Limb (tissue), 2 donors: ENCODE results near the gene NMRK1.

Experiments used
- DNase-seq, 2 donors: peaks; one replicate each; pipeline ENCODE4 v3.0.0-alpha.2; 2016; ENCODE audit errors: extremely low spot score in 2 of 2

NMRK1 gene

DNA sequence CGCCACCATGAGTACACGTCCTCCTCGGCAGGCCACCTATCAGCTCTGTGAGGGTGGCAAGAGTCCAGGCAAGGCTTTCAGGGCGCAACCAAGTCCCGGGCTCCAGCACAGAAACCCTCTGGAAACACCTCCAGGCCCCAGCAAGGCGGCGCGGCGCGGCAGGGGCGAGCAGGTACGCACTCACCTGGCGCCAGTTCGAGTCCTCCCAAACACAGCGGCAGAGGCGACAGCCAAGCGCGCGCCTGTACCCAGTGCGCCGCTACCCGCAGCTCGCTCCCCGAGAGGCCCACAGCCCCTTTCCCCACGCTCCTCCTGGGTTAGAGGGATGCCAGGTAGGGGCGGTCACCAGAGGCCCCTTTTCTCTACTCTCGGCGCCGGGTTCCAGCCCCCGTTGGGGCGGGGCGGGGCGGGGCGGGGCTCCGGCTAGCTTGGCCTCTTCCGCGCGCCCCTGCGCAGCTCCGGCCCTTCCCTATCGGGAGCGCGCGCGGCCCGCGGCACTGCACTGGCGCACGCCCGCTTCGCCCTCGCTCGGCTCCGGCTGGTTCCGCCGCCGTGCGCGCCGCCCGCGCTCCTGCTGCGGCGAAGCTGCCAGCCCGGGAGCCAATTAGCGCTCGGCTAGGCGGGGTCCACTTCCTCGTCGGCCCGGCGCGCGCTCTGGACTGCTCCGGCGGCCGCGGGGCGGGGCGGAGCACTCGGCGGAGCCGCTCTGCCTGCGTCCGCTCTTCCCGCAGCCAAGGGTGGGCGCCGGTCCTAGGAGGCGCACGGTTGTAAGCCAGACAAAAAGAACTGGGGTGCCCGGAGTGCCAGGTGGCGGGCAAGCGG, at the start of gene NMRK1, which contains the start of gene OSTF1:
TSS of gene NMRK1 (minus strand) at position 332 of the 822 bp plus-strand sequence. CDS start 5,040 bp downstream, outside the sequence.
TSS of gene OSTF1 (plus strand) at position 691 of the 822 bp plus-strand sequence. CDS start 179 bp downstream, outside the sequence.
- peak; percentile 95 to 96 for DNase-seq

DNA sequence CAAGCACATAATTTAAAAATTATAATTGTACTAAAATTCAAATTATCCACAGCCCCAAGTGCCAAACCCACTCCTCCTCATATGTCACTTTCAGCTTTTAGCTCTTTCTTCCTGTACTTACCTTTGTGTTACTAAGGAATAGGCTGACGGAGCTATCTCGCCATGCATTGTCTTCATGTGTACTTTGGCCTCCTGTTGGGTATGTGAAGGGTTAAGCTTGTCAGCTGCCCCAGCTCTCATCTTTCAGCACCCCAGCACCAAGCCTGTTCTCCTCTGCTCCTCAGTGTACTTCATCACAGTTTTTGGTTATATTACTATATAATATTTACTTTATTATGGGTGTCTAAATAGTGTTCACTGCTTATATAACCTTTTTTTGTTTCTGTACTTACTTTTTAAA, 46.5 kb upstream of the NMRK1 start:
- no peak for DNase-seq

DNA sequence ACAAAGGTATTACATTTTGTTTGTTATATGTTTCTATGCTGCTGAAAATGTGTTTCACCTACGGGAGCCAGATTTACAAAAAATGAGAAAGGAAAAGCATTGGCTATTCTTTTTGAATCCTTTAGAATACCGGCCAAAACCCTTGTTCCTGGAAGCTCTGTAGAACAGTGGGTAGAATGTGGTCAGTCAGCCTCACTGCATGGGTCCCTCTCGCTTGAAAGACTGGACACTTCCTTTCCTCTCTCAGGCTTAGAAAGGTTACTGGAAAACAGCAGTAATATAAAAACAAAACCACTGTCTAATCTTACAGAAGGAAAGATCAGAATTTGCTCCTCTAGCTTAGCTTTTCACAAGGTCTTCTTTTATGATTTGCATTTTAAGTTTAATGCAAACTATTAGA, 45.4 kb upstream of the NMRK1 start:
- DNase-seq: no peak

DNA sequence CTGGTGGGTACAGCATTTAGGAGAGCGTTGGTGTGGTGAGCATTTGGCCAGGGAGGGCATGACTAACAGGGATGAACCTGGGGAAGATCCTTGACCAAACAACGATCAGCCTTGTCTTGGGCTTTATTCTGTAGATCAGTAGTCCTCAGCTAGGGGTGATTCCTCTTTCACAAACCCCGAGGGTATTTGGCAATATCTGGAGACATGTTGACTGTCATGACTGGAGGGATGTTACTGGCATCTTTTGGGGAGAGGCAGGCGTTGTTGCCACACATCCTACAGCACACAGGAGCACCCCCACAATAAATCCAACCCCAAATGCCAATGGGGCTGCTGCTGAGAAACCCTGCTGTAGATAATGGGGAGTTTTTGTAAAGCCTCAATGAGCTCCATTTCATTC, 44.3 kb upstream of the NMRK1 start:
- DNase-seq: no peak

DNA sequence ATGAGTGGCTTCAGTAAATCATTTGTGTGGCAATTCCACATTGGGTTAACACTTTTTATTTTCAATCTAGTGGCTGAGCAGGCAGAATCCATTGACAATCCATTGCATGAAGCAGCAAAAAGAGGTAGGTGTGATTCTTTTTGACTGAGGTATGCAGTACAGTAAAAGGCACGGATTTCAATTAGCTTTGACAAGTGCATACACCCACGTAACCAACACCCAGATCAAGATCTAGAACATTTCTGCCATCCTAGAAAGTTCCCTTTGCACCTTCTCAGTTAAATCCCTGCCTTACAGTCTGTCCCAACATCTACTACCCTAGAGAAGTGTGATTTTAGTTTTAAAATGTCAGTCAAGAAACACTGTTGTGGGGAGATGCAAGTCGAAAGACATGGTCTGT, 43.7 kb upstream of the NMRK1 start:
- no peak for DNase-seq

DNA sequence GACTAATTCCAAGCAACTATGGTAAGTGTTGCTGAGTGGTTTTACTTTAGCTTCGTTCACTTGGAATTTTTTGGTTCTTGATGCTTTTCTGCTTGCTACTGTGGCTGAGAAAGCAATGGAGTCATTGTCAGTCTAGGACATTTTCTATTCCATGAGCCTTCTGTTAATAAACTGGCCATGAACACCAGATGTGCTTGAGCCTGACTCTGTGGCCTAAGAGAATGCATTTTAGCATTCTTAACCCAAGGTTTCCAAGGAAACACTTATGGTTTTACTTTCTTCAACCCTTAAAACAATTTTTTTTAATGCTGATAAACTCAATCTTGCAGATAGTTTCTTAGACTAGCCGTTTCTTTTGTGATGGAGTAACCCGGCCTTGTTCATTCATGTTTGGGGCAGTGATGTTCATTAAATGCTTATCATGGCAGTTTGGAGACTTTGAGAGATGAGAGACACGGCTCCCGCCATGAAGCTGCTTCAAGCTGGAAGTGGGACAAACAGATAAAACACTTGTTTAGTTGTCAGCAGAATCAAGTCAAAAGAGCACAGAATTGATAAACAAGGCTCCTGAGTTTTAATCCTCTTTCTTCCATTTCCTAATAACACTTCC, 42.8 kb upstream of the NMRK1 start:
- DNase-seq: no peak

- no peak for DNase-seq
Observed at GRCh38 chr9:75130172-75130571, 42.2 kb upstream of the NMRK1 start.

DNA sequence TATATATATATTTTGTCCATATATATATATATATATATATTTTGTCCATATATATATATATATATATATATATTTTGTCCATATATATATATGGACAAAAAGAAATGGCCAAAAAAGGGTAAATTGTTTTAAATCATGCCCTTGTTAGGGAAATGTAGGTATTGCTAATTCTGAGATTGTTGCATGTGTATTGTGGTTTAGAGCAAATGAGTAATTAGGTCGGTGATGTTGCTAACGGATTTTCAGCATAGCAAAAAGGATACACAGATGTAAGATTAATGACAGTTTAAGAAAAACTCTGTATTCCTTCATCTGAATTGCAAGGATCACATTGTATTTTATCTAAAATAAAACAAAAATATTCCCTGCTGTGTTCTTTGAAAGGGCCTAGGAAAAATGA, 40.6 kb upstream of the NMRK1 start:
- no peak for DNase-seq

DNA sequence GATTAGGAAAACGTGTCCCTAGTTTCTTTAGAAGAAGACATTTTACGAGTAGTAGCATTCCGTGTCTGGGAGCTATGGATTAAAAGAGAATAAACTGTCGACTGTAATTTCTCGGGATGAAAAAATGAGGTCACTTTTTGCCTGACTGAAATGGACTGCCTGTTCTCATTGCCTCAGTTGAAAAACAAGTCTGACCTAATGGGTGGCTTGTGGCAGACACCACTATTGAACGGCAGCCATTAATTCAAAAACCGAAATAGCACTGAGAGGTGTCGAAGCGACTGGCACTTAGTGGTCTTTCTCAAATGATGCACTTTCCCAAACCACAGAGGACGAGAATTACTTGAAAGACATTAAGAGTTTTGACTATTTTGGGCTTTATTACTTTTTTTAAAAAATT, 35.7 kb upstream of the NMRK1 start:
- DNase-seq: no peak

GRCh38 chr9:75121914-75122558, 34.1 kb upstream of the NMRK1 start:
- no peak for DNase-seq

DNA sequence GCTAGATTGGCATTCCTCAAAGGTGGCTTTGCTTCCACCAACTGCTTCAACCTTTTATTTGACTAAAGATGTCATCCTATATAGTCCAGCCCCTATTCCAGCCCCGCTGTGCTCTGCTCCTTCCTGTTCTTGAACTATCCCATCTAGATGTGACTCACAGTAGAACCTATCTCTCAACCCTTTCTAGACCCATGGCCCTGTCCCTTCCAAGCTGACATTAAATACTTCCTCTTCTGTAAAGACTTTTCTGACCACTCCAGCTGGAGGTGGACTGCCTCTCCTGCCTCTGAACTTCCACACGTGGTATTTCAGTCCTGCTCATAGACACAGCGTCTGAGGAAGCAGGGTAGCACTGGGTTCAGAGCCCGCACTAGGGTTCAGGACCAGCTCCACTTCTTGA, 32.7 kb upstream of the NMRK1 start:
- DNase-seq: no peak

DNA sequence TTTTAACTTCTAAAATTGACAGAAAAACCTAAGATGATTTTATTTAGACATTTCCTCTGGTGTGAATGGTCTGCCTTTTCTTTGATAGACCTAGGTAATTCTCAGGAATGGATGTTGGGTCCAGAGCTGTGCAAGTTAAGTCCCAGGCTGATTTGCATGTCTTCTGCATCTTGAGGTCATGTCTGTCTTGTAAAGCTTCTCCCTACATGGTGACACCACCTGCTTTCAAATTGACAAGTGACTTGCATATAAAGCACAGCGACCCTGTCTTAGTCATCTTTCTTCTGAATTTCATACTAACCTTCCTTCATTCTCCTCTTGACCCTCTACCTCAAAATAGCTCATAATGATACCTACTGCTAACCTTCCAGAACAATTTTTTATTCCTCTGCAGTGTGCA, 29.6 kb upstream of the NMRK1 start:
- DNase-seq: no peak

- DNase-seq: no peak
Observed at GRCh38 chr9:75116306-75116705, 28.4 kb upstream of the NMRK1 start.

GRCh38 chr9:75112789-75113188, 24.8 kb upstream of the NMRK1 start:
- DNase-seq: no peak

DNA sequence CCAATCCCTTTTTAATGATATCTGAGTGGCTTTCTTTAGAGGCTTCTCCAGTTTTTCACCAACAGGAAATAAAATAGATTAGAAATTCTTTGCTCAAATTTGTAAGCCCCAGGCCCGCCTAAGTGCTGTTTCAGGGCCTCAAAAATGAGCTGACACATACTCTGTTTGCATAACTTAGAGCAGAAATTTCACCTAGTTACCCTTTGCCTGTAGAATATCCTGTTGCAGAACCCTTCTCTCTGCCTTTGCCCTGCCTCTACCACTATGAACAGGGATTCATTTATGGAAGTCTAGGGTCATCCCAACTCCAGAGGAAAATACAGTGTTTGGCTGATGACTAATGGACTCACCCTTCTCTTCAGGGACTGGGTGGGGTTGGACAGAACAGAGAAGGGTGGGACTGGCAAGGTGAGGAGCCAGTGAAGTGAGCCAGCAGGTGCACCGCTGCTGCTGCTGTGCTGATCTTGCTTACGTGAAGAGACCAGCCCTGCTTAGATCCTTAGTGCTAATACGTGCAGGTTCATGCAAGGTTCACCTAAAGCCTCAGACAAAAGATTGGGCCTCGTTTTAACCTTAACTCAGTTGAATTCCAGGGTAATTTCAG, 23.2 kb upstream of the NMRK1 start:
- DNase-seq: no peak

DNA sequence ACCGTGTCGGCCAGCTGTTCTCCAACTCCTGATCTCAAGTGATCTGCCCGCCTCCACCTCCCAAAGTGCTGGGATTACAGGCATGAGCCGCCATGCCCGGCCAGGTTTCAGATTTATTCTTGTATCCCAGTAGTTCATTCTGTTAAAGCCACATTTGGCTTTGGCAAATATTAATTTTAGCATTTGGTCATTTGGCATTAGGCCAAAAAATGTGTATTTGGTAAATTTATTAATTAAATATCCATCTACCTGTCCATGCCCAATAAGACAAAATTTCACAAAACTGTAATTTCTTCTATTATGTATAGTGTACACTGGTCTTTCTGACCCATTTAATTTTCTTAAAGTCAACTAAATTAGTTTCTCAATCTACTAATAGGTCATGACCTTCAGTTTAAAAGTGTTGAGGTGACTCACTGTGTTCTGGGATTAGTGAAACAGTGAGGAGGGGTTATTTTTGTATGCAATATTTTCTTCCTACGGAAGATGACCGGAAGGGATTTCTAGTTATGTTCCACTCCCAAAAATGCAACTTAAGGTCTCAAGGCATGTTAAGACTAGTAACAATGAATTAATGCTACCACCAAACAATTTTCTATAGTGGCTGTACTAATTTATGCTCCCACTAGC, 21.4 kb upstream of the NMRK1 start:
- no peak for DNase-seq

DNA sequence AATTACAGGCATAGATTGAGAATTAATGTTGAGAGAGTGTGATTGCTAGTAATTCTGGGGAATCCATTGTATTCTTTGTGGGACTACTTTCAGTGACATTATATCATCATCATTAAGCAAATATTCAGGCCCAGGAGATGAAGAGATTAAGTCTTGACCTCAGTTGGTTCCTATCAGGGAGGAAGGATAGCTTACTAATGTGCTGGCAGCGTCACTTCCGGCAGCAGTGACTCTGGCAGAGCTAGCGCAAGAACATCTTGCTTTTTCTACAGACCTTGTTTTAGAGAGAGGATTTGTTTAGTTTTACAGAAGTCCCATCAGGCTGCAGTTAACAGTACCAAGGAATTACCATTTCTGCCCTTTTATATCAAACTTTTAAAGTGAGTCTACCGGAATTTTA, 20.6 kb upstream of the NMRK1 start:
- DNase-seq: no peak

DNA sequence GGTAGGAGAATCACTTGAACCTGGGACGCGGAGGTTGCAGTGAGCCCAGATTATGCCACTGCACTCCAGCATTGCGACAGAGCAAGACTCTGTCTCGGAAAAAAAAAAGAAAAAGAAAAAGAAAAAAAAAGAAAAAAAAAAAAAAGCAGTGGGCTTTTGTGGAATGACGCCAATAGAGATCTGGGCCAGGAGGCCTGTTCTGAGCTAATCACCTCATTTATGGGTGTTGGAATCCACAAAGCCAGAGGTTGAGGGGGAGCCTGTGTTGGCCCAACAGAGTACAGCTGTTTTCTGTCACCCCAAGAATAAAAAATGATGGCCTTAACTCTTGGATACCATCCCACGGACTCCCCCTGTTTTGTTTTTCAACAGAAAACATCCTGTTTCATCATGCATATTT, 18.9 kb upstream of the NMRK1 start:
- no peak for DNase-seq

DNA sequence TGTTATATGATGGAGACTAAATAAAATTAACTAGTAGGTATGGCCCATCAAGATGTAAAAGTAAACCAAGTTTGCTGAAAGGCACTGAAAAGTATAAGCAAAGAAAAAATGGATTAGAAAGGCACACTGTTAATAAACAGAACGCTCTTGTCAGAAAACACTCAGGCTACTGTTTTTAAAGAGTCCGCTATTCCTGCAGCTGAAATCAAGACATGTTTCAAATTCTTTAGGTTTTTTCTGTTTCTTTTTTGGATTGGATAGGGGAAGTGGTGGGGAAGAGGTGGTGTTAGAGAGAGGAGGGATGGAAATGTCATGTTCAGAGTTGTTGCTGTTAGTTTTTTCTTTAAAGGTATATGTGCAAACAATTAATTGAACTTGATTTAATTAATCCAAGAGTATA, 17.9 kb upstream of the NMRK1 start:
- no peak for DNase-seq

- no peak for DNase-seq
Observed at GRCh38 chr9:75105019-75105540, 17.1 kb upstream of the NMRK1 start.

DNA sequence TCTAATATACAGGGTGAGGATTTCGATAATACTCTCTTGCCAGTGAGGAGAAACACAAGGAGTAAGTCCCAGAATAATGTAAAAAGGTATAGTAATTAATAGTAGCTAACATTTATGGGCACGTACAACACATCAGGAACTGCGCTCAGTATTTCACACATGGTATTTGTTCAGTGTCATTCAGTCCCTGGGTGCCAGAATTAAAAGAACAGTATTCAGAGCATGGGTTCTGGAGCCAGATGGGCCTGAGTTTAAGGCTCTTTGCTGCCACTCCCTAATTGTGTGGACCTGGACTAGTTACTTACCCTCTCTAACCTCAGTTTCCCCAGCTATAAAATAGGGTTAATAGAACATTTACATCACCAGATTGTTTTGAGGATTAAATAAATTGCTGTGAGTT, 16.7 kb upstream of the NMRK1 start:
- no peak for DNase-seq
